Osteoblast (primary cell): ENCODE results near the gene DUSP14. TPM values are rescaled to one million over a fixed set of nuclear protein-coding genes. Genes with fewer than 3 reads are reported as not detected.

Experiments used
- DNase-seq: peaks from one replicate; pipeline ENCODE4 v3.0.0; 2011; ENCODE audit warnings: low spot score, mixed read lengths; ENCODE audit not compliant: insufficient read length; ENCODE audit errors: missing footprints
- H2AFZ ChIP-seq: 2 replicates; pipeline ENCODE4 v1.6.0; 2011; ENCODE audit warnings: mild to moderate bottlenecking, low read length
- H3K27ac ChIP-seq: 2 replicates; pipeline ENCODE4 v1.5.1; 2011; ENCODE audit warnings: mild to moderate bottlenecking, low read depth, low read length, moderate library complexity
- H3K27me3 ChIP-seq: 2 replicates; pipeline ENCODE4 v1.6.0; 2012; ENCODE audit warnings: mild to moderate bottlenecking, control low read depth, inconsistent platforms, low read length, moderate library complexity; ENCODE audit not compliant: insufficient read depth
- H3K36me3 ChIP-seq: 2 replicates; pipeline ENCODE4 v1.5.1; 2011; ENCODE audit warnings: mild to moderate bottlenecking, low read length, control low read depth, moderate library complexity; ENCODE audit not compliant: insufficient read depth
- H3K4me1 ChIP-seq: 2 replicates; pipeline ENCODE4 v1.5.1; 2011; ENCODE audit warnings: mild to moderate bottlenecking, low read length, control low read depth, moderate library complexity; ENCODE audit not compliant: insufficient read depth
- H3K4me2 ChIP-seq: 2 replicates; pipeline ENCODE4 v1.6.0; 2011; ENCODE audit warnings: mild to moderate bottlenecking, low read length; ENCODE audit not compliant: insufficient read depth
- H3K4me3 ChIP-seq: fragments of 200-600 bp; sonication (generic); 3 replicates; pipeline ENCODE4 v1.5.1; 2012; ENCODE audit warnings: mild to moderate bottlenecking, low read length, inconsistent platforms; ENCODE audit not compliant: insufficient read depth
- H3K79me2 ChIP-seq: 2 replicates; pipeline ENCODE4 v1.6.0; 2012; ENCODE audit warnings: mild to moderate bottlenecking, low read length, control low read depth, inconsistent platforms; ENCODE audit not compliant: insufficient read depth
- H3K9me3 ChIP-seq: 2 replicates; pipeline ENCODE4 v1.5.1; 2011; ENCODE audit warnings: low read depth, low read length, control low read depth
- H4K20me1 ChIP-seq: 2 replicates; pipeline ENCODE4 v1.6.0; 2012; ENCODE audit warnings: mild to moderate bottlenecking, low read length, control low read depth; ENCODE audit not compliant: insufficient read depth
- total RNA-seq: library from RNA; depleted of rRNA; stranded (reverse); fragments of >200 nt; gene quantifications from 2 replicates; pipeline ENCODE4 v1.2.3, GENCODE V29; 2012
- TF ChIP-seq, protein P1 (sequence below): IDR thresholded peaks from 2 replicates; pipeline ENCODE4 v1.5.1; 2011; ENCODE audit warnings: mild to moderate bottlenecking, low read depth, low read length, moderate library complexity; ENCODE audit errors: extremely low read depth

DUSP14 gene
- total RNA-seq, 1 donor, result 97.7 TPM

DNA sequence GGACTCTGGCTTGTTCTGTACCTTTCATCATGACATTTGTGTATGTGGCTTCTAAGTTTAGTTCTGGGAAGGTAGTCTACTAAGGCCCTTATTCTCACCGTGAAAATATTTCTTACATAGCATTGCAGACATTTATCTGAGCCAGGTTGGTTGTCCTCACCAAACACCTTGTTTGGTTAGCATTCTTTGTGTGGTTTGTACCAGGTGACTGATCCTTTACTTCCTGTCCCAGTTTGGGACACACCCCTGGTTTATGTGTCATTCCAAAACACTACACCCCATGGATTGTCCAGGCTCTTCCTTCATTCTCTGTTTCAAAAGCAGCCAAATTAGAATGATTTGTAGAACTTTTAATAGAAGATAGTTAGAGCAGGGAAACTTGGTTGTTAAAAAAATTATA is 23.2 kb upstream of the DUSP14 start:
- H3K27me3 ChIP-seq, result no peaks in the 10 kb centered on the region
- DNase-seq, result no peak
- TF ChIP-seq, protein P1, sequence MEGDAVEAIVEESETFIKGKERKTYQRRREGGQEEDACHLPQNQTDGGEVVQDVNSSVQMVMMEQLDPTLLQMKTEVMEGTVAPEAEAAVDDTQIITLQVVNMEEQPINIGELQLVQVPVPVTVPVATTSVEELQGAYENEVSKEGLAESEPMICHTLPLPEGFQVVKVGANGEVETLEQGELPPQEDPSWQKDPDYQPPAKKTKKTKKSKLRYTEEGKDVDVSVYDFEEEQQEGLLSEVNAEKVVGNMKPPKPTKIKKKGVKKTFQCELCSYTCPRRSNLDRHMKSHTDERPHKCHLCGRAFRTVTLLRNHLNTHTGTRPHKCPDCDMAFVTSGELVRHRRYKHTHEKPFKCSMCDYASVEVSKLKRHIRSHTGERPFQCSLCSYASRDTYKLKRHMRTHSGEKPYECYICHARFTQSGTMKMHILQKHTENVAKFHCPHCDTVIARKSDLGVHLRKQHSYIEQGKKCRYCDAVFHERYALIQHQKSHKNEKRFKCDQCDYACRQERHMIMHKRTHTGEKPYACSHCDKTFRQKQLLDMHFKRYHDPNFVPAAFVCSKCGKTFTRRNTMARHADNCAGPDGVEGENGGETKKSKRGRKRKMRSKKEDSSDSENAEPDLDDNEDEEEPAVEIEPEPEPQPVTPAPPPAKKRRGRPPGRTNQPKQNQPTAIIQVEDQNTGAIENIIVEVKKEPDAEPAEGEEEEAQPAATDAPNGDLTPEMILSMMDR, result no peak
- H3K4me2 ChIP-seq, result no peak overlapping the region
- no peak overlapping the region for H3K4me3 ChIP-seq
- H4K20me1 ChIP-seq, result no peaks in the 10 kb centered on the region
- H3K27ac ChIP-seq, result no peak overlapping the region
- no peaks in the 10 kb centered on the region for H3K79me2 ChIP-seq
- H3K4me1 ChIP-seq, result peaks cover 9% of the 10 kb centered on the region
- no peak overlapping the region for H2AFZ ChIP-seq
- H3K36me3 ChIP-seq, result peaks cover 42% of the 10 kb centered on the region
- H3K9me3 ChIP-seq, result no peaks in the 10 kb centered on the region

DNA sequence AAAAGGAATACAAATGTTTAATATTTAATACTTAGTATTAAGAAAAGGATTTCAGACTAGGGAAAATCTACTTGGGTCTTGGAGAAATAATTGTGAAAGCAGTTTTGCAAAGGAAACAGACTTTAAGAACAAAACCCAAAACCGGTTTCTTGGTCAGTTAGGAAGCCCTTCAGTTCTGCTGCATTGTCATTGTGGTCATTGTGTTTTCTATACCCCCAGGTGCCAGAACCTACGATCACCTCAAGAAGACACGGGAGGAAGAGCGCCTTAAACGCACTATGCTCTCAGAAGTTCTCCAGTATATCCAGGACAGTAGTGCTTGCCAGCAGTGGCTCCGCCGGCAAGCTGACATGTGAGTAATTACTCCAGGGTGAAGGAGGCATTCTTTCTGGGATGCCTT is 19.5 kb upstream of the DUSP14 start:
- no peak overlapping the region for H3K4me3 ChIP-seq
- H3K79me2 ChIP-seq, result no peaks in the 10 kb centered on the region
- no peaks in the 10 kb centered on the region for H3K9me3 ChIP-seq
- H3K27me3 ChIP-seq, result no peaks in the 10 kb centered on the region
- peaks cover 54% of the 10 kb centered on the region for H3K36me3 ChIP-seq
- no peak for DNase-seq
- no peak overlapping the region for H2AFZ ChIP-seq
- H3K27ac ChIP-seq, result no peak overlapping the region
- no peaks in the 10 kb centered on the region for H4K20me1 ChIP-seq
- TF ChIP-seq, protein P1, result no peak
- peaks cover 5% of the 10 kb centered on the region for H3K4me1 ChIP-seq
- H3K4me2 ChIP-seq, result no peak overlapping the region

DNA sequence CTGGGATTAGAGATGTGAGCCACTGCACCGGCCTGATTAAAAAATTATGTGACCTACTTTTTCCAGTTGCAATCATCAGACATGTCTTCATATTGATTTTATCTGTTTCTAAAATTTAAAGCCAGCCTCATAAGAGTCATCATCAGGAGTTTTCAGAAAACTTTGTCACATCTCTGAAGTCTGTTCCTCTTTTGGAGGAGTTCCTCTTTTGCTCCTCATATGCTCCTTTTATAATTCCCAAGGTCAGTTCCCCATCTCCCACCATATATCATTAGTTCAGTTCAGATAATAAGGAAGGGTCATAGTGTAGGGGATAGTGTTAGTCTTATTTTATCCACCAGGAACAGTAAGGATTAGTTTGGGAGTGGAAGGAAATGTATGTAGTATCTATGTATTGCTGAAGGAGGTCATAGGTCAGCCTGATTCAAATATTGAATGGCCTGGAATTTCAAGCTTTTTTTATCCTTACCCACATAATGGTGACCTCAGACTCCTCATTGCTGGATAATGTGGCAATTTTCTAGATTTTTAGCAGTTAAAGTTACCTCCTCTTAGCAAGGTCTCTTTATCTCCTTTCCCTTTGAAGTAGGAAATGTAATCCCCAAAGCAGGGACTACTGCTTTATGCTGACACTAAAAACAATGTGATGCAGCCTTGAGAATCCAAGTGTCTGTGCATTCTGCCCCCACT is 13.8 kb upstream of the DUSP14 start:
- Histone ChIP-seq H4K20me1 (no peaks in the 10 kb centered on the region), H3K4me1 (peaks cover 30% of the 10 kb centered on the region), H2AFZ (no peak overlapping the region), H3K4me2 (peak overlapping the region; percentile 21), H3K9me3 (no peaks in the 10 kb centered on the region), H3K27ac (peak overlapping the region; percentile 84), H3K36me3 (peaks cover 37% of the 10 kb centered on the region), H3K27me3 (no peaks in the 10 kb centered on the region), H3K4me3 (no peak overlapping the region), H3K79me2 (no peaks in the 10 kb centered on the region)
- DNase-seq, result no peak
- TF ChIP-seq, protein P1, result no peak

DNA sequence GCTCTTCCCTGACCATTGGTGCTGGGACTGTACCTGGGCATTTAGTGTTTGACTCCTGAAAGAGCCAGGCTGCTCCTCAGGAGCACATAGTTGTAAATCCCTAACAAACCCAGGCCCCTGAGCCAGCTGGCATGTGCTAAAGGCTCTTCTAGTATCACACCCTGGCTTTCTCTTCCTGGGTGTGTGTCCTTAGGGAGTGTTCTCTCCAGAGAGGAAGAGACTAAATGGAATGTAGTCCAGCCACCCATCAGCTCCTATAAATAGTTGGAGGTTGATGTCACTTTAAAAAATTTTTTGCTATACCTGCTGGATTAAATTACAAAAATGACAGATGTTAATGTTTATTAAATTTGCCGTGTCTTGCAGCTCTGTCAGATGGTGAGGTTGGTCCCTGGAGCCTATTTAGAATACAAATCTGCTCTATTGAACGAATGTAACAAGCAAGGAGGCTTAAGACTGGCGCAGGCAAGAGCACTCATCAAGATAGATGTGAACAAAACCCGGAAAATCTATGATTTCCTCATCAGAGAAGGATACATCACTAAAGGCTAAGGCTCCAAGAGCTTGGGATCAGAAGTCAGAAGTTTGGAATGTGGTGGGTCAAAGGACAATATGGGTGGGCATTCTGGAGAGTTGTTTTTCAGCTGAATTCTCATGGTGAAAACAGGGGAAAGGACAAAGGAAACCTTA is 13.1 kb upstream of the DUSP14 start:
- peaks cover 33% of the 10 kb centered on the region for H3K36me3 ChIP-seq
- H3K9me3 ChIP-seq, result no peaks in the 10 kb centered on the region
- H2AFZ ChIP-seq, result no peak overlapping the region
- TF ChIP-seq, protein P1, result no peak
- no peaks in the 10 kb centered on the region for H4K20me1 ChIP-seq
- no peak overlapping the region for H3K4me3 ChIP-seq
- H3K27ac ChIP-seq, result peak overlapping the region; percentile 84
- peaks cover 30% of the 10 kb centered on the region for H3K4me1 ChIP-seq
- DNase-seq, result peak; percentile 79
- no peaks in the 10 kb centered on the region for H3K27me3 ChIP-seq
- peak overlapping the region; percentile 21 for H3K4me2 ChIP-seq
- no peaks in the 10 kb centered on the region for H3K79me2 ChIP-seq
